CD4-positive, alpha-beta T cell (primary cell): ENCODE results near the gene C10orf71. TPM values are rescaled to one million over a fixed set of nuclear protein-coding genes. Genes with fewer than 3 reads are reported as not detected.

ENCODE experiments used
- ATAC-seq: fragments of 200-7000 bp; cut with Tn5 transposase; one replicate; pipeline ENCODE4 v1.10.0; 2022; ENCODE audit warnings: mild to moderate bottlenecking; ENCODE audit not compliant: poor library complexity
- CTCF ChIA-PET: fragments of 350-600 bp; sonication (Branson Sonifier 250); formaldehyde crosslinking; loops from one replicate; lab custom pipeline; 2021; ENCODE audit warnings: antibody characterized with exemption, inconsistent platforms; lab: Charles Lee
- POLR2A ChIA-PET: fragments of 350-600 bp; sonication (Branson Sonifier 250); formaldehyde crosslinking; loops from one replicate; lab custom pipeline; 2021; ENCODE audit warnings: antibody characterized with exemption, inconsistent platforms; lab: Charles Lee
- DNase-seq, 14 experiments: peaks; one replicate each; pipeline ENCODE4 v3.0.0-alpha.2; 2013 to 2020; ENCODE audit warnings: mixed read lengths in 2 of 14
- H3K27ac ChIP-seq, 2 donors: one replicate each; pipeline versions ENCODE4 v1.5.1 to v1.7.0; 2013; ENCODE audit warnings: low read length in 2 of 2, low read depth in 1 of 2, mild to moderate bottlenecking in 1 of 2
- H3K27me3 ChIP-seq, 2 experiments: 1 replicate in 1 of 2; 2 replicates in 1 of 2; pipeline versions ENCODE4 v1.6.1 to v1.7.0; 2013; ENCODE audit warnings: low read length in 2 of 2, control low read depth in 1 of 2, mild to moderate bottlenecking in 1 of 2, moderate library complexity in 1 of 2; ENCODE audit not compliant: insufficient read depth in 2 of 2, control insufficient read depth in 1 of 2
- H3K36me3 ChIP-seq: one replicate; pipeline ENCODE4 v1.6.1; 2013; ENCODE audit warnings: low read length, control low read depth; ENCODE audit not compliant: insufficient read depth
- H3K4me1 ChIP-seq: one replicate; pipeline ENCODE4 v1.6.1; 2013; ENCODE audit warnings: low read length, control low read depth; ENCODE audit not compliant: insufficient read depth
- H3K4me3 ChIP-seq: one replicate; pipeline ENCODE4 v1.5.1; 2013; ENCODE audit warnings: mild to moderate bottlenecking, low read length, moderate library complexity
- H3K9me3 ChIP-seq, 2 experiments: 1 replicate in 1 of 2; 2 replicates in 1 of 2; pipeline versions ENCODE4 v1.6.1 to v1.7.0; 2013; ENCODE audit warnings: low read length in 2 of 2, mild to moderate bottlenecking in 2 of 2, control low read depth in 1 of 2, moderate library complexity in 1 of 2; ENCODE audit not compliant: control insufficient read depth in 1 of 2, insufficient read depth in 1 of 2
- H3K27ac Mint-ChIP-seq: one replicate; pipeline ENCODE4 v1.8.0; 2020; ENCODE audit warnings: mixed read lengths
- H3K27me3 Mint-ChIP-seq: one replicate; pipeline ENCODE4 v1.8.0; 2021; ENCODE audit warnings: mixed read lengths
- H3K36me3 Mint-ChIP-seq: one replicate; pipeline ENCODE4 v1.8.0; 2021; ENCODE audit warnings: low read depth, mixed read lengths
- H3K4me1 Mint-ChIP-seq: one replicate; pipeline ENCODE4 v1.8.0; 2021; ENCODE audit warnings: low read depth, mixed read lengths
- H3K4me3 Mint-ChIP-seq: one replicate; pipeline ENCODE4 v1.8.0; 2020; ENCODE audit warnings: mild to moderate bottlenecking, mixed read lengths
- H3K9me3 Mint-ChIP-seq: one replicate; pipeline ENCODE4 v1.8.0; 2020; ENCODE audit warnings: mixed read lengths
- CTCF ChIP-seq: fragments of 200-600 bp; IDR thresholded peaks from one replicate; pipeline ENCODE4 v1.8.0; 2022; ENCODE audit warnings: antibody characterized with exemption, mild to moderate bottlenecking
- intact Hi-C, 2 experiments: fragments of 100-400 bp; cut with DNase I in 1 of 2; cut with micrococcal nuclease in 1 of 2; formaldehyde crosslinking; loops; one replicate each; pipeline versions ENCODE4 v1.15.1 to v1.9.0; 2023 to 2025; cut with DNase I, micrococcal nuclease
- total RNA-seq, 174 experiments: library from RNA in 2 of 174; stranded (reverse) in 2 of 174; gene quantifications; one replicate each; pipeline ENCODE4 v1.2.3 and lab custom pipeline; 2021 to 2026

C10orf71 gene
- total RNA-seq, 2 experiments from 2014 or later = not detected

GRCh38 chr10:49350846-49351532, 52.0 kb downstream of the C10orf71 start:
- Histone ChIP-seq H3K4me1 (no peaks in the 10 kb centered on the region), H3K4me3 (no peak overlapping the region), H3K27ac (no peak overlapping the region), H3K9me3 (peaks cover 12 to 21% of the 10 kb centered on the region in 2 experiments), H3K36me3 (no peaks in the 10 kb centered on the region), H3K27me3 (peaks cover 0 to 2% of the 10 kb centered on the region in 2 experiments)
- no peak for TF ChIP-seq CTCF
- Mint-ChIP-seq H3K4me1 (no peaks in the 10 kb centered on the region), H3K9me3 (peaks cover 6% of the 10 kb centered on the region), H3K36me3 (no peaks in the 10 kb centered on the region), H3K27ac (no peak overlapping the region), H3K4me3 (no peak overlapping the region), H3K27me3 (peaks cover 9% of the 10 kb centered on the region)
- ATAC-seq (no peak), DNase-seq (no peak)
- intact Hi-C loops = no loop called here
- ChIA-PET CTCF (no interaction called here), POLR2A (no interaction called here)

- Mint-ChIP-seq H3K4me1 (no peaks in the 10 kb centered on the region), H3K36me3 (no peaks in the 10 kb centered on the region), H3K27ac (no peak overlapping the region), H3K9me3 (peaks cover 6% of the 10 kb centered on the region), H3K4me3 (no peak overlapping the region), H3K27me3 (peaks cover 7% of the 10 kb centered on the region)
- ChIA-PET CTCF (no interaction called here), POLR2A (no interaction called here)
- ATAC-seq (no peak), DNase-seq (no peak)
- Histone ChIP-seq H3K27ac (no peak overlapping the region), H3K4me3 (no peak overlapping the region), H3K9me3 (peaks cover 12 to 21% of the 10 kb centered on the region in 2 experiments), H3K27me3 (peaks cover 0 to 2% of the 10 kb centered on the region in 2 experiments), H3K4me1 (no peaks in the 10 kb centered on the region), H3K36me3 (no peaks in the 10 kb centered on the region)
- intact Hi-C loops = no loop called here
- no peak for TF ChIP-seq CTCF
These were observed 52.7 kb downstream of the C10orf71 start for GRCh38 chr10:49351669-49352068.

GRCh38 chr10:49352323-49352722, 53.4 kb downstream of the C10orf71 start:
- POLR2A ChIA-PET = no interaction called here
- intact Hi-C loops = no loop called here
- H3K36me3 ChIP-seq = no peaks in the 10 kb centered on the region

More at GRCh38 chr10:49352323-49352722, 53.4 kb downstream of the C10orf71 start:
- Histone ChIP-seq H3K27me3 (peaks cover 0 to 2% of the 10 kb centered on the region in 2 experiments), H3K9me3 (peaks cover 12 to 21% of the 10 kb centered on the region in 2 experiments), H3K4me3 (no peak overlapping the region), H3K27ac (no peak overlapping the region), H3K4me1 (no peaks in the 10 kb centered on the region)
- no peaks in the 10 kb centered on the region for H3K36me3 Mint-ChIP-seq
- ATAC-seq = no peak
- no peak overlapping the region for H3K27ac Mint-ChIP-seq
- TF ChIP-seq CTCF = no peak
- H3K27me3 Mint-ChIP-seq = peaks cover 4% of the 10 kb centered on the region
- H3K9me3 Mint-ChIP-seq = peaks cover 6% of the 10 kb centered on the region
- no peak for DNase-seq
- CTCF ChIA-PET = no interaction called here
- H3K4me1 Mint-ChIP-seq = no peaks in the 10 kb centered on the region
- H3K4me3 Mint-ChIP-seq = no peak overlapping the region
